ENCODE data around the gene MPI. TPM values are rescaled to one million over a fixed set of nuclear protein-coding genes. Genes with fewer than 3 reads are reported as not detected.
"Not testable (repeated sequence)": the region's sequence is repeated elsewhere in the genome, so short reads cannot be mapped to it uniquely, and the experiment has no call there.

Gene MPI
- total RNA-seq, 1 donor from 2014 or later, result 59.4 TPM

- no peak for DNase-seq (ENCODE audit: extremely low read depth, low read depth, low spot score)
These were observed 771 bp downstream of the MPI start for GRCh38 chr15:74890665-74890960.

GRCh38 chr15:74891469-74891868, 1.6 kb downstream of the MPI start:
- DNase-seq (ENCODE audit: extremely low read depth, low read depth, low spot score), result no peak

- no peak for DNase-seq (ENCODE audit: extremely low read depth, low read depth, low spot score)
These were observed 2.5 kb downstream of the MPI start for GRCh38 chr15:74892313-74892712.

- DNase-seq (ENCODE audit: extremely low read depth, low read depth, low spot score), result no peak
These were observed 3.1 kb downstream of the MPI start for GRCh38 chr15:74892931-74893330.

GRCh38 chr15:74893627-74894026, 3.8 kb downstream of the MPI start:
- no peak for DNase-seq (ENCODE audit: extremely low read depth, low read depth, low spot score)

DNA sequence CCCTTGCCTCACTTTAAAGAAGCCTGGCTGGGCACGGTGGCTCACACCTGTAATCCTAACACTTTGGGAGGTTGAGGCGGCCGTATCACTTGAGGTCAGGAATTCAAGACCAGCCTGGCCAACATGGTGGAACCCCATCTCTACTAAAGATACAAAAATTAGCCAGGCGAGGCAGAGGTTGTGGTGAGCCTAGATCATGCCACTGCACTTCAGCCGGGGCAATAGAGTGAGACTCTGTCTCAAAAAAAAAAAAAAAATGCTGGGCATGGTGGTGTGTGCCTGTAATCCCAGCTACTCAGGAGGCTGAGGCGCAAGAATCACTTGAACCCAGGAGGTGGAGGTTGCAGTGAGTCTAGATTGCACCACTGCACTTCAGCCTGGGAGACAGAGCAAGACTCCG, 4.5 kb downstream of the MPI start:
- DNase-seq (ENCODE audit: extremely low read depth, low read depth, low spot score), result not testable (repeated sequence)

GRCh38 chr15:74895830-74896229, 6.0 kb downstream of the MPI start:
- no peak for DNase-seq (ENCODE audit: extremely low read depth, low read depth, low spot score)

GRCh38 chr15:74896316-74896715, 6.5 kb downstream of the MPI start:
- no peak for DNase-seq (ENCODE audit: extremely low read depth, low read depth, low spot score)

GRCh38 chr15:74897300-74897701, 7.5 kb downstream of the MPI start:
- DNase-seq (ENCODE audit: extremely low read depth, low read depth, low spot score), result no peak

- no peak for DNase-seq (ENCODE audit: extremely low read depth, low read depth, low spot score)
These were observed 11.8 kb downstream of the MPI start for GRCh38 chr15:74901612-74902063.

DNA sequence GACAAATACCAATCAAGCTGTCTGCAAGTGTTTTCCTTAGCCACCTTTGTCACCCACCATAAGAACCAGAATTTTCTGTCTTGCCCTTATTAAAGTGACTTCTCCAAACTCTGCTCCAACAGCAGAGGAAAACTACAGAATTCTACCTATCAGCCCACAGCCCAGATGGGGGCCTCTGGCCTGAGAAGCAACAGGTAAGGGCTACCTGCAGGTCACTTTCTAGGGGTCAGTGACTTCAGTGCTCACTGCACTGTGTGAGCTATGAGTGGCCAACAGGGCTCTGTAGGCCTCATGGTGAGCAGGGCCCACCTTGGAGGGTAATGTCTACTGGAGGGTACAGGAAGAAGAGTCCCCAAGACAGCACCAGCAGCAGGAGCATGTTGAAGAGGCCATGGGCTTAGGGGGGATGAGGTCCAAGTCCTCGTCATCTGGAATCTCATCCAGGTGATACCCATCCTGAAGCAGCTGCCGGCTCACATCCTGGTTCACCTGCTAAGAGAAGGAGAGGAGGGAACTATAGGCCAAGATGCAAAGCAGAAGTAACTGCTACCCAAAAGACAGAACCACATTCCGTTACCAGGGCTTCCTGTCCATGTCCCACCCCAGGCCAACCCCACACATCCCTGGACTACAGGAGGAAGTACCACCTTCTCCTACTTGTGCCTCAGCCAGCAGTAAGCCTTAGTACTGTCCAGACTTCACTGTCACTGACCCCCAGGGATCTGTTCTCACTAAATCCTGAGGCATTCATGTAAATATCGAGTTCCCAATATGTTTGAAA, 12.6 kb downstream of the MPI start:
- no peak for DNase-seq (ENCODE audit: extremely low read depth, low read depth, low spot score)

- no peak for DNase-seq (ENCODE audit: extremely low read depth, low read depth, low spot score)
These were observed 13.8 kb downstream of the MPI start for GRCh38 chr15:74903676-74904075.

GRCh38 chr15:74904190-74904805, 14.5 kb downstream of the MPI start:
- no peak for DNase-seq (ENCODE audit: extremely low read depth, low read depth, low spot score)

DNA sequence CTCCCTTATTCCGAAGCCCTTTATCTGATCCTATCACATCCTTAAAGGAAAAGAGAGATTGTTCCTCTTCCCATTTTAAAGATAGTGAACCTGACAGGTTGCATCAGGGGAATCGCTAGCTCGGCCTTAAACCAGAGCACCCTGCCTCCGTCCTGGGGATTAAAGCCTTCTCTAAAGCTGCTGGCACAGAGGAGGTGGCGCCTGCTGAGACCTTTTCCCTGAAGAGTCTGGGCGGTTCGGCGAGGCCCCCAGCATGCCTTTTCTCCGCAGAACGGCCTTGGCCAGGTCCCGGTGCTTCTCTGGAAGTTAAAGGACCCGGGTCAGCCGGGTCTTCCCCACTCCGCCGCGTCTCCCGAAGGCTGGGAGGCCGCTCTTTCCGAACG, 16.2 kb downstream of the MPI start:
- DNase-seq (ENCODE audit: extremely low read depth, low read depth, low spot score), result no peak

DNA sequence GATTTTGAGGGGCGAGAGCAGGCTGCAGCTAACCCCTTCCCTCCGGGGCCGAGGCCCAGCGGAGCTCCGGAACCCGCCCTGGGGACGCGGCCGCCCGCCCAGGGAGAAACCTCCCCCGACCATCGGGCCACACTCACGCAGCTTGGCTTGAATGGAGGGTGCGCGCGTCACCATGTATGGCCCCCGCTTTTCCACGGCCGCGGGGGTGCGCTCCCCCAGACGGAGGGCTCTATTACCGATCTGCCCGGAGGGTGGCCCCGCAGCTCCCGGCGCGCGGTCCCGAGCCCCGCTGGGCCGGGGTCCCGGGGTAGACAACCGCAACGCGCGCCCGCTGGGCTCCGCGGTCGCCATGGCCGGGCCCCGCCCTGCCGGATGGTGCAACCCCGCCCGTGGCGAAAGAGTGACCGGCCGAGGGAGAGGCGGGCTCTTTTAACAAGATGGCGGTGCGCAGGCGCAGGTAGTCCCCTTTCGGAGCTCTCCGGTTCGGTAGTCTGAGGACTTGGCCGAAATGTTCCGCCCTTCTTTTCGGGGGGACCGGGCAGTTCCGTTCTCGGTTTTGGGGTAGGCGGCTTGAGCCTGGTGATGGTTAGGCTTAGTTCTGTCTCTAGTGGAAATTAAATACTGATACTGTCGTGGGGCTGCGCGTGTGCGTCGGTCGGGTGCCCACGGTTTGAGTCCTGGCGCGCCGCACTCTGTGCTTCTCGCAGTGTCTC, 16.8 kb downstream of the MPI start, which contains the start of gene FAM219B:
Gene FAM219B (minus strand): TSS at position 402 of the 713 bp plus-strand sequence. CDS start 51 bp downstream, at position 351.
- no peak for DNase-seq (ENCODE audit: extremely low read depth, low read depth, low spot score)

DNA sequence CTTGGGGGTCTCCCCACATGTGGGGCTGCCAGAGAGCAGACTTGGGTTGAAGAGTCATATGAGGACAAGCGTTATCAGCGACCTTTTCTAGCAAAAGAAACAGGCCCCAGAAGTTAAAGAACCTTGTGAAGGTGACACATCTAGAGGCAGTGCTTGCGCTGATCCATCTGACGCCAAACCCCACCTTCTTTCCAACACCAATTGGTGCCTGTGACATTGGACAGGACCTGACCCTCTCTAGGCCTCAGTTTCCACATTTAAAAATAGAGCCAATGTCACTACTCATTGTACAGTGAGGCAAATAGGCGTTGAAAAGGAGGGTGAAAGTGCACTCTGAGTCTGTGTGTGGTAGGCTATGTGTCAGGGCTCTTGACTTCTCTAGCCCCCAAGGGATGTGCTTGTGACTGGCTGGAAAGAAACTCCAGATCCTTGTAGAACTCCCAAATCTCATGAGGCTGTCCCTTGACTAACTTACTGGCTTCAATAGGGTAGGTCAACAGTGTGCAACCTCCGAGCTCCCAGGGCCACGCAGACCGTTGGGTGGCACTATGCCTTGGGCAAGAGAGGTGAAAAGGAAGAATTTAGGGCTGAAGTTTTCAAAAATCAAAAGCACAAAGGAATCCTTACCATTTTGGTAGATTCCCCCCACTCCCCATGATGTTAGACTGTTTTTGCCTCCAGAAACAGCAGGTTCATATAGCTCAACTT, 17.5 kb downstream of the MPI start:
- DNase-seq (ENCODE audit: extremely low read depth, low read depth, low spot score), result no peak

DNA sequence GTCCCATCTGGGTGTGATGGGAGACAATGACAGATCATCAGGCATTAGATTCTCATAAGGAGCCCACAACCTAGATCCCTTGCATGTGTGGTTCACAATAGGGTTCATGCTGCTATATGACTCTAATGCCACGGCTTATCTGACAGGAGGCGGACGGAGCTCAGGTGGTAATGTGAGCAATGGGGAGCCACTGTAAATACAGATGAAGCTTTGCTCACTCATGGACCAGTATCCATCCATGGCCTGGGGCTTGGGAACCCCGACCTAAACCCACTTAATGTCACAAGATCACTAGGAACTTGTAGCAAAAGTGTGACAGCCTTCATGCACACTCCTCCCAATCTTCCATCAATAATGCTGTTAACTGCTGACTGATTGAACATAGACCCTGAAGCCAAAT, 18.8 kb downstream of the MPI start:
- no peak for DNase-seq (ENCODE audit: extremely low read depth, low read depth, low spot score)

GRCh38 chr15:74913041-74913440, 23.2 kb downstream of the MPI start:
- no peak for DNase-seq (ENCODE audit: extremely low read depth, low read depth, low spot score)

GRCh38 chr15:74913799-74914198, 24.0 kb downstream of the MPI start:
- not testable (repeated sequence) for DNase-seq (ENCODE audit: extremely low read depth, low read depth, low spot score)

DNA sequence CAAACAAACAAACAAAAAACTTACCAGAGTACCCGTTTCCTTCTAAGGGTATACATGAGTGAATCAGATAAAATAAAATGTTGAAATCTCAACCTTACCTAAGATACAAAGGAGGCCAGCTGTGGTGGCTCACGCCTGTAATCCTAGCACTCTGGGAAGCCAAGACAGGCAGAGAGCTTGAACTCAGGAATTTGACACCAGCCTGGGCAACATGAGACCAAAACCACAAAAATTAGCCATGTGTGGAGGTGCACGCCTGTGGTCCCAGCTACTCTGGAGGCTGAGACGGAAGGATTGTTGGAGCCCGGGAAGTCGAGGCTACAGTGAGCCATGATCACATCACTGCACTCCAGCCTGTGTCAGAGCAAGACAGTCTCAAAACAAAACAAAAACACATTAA, 27.8 kb downstream of the MPI start:
- no peak for DNase-seq (ENCODE audit: extremely low read depth, low read depth, low spot score)

GRCh38 chr15:74920456-74920855, 30.6 kb downstream of the MPI start:
- no peak for DNase-seq (ENCODE audit: extremely low read depth, low read depth, low spot score)
